CD4-positive, CD25-positive, alpha-beta regulatory T cell (primary cell): ENCODE measurements around the gene MPI. TPM values are rescaled to one million over a fixed set of nuclear protein-coding genes. Genes with fewer than 3 reads are reported as not detected.

Experiments
- ATAC-seq, 2 donors: fragments of 150-1000 bp; cut with Tn5 transposase; one replicate each; pipeline ENCODE4 v1.10.0; 2021; ENCODE audit warnings: low read depth in 2 of 2, moderate number of reproducible peaks in 2 of 2, moderate library complexity in 1 of 2
- DNase-seq, 3 donors: peaks; one replicate each; pipeline versions ENCODE4 v3.0.0 to v3.0.0-alpha.2; 2012 to 2022; ENCODE audit warnings: mixed read lengths in 1 of 3
- H3K27ac ChIP-seq: one replicate; pipeline ENCODE4 v1.7.0; 2013; ENCODE audit warnings: mild to moderate bottlenecking, low read length; ENCODE audit not compliant: insufficient read depth, poor library complexity, severe bottlenecking
- H3K27me3 ChIP-seq: one replicate; pipeline ENCODE4 v1.7.0; 2013; ENCODE audit warnings: low read length; ENCODE audit not compliant: control insufficient read depth, insufficient read depth
- H3K36me3 ChIP-seq: one replicate; pipeline ENCODE4 v1.7.0; 2013; ENCODE audit warnings: mild to moderate bottlenecking, low read length, moderate library complexity; ENCODE audit not compliant: control insufficient read depth, insufficient read depth
- H3K4me1 ChIP-seq: 2 replicates; pipeline ENCODE4 v1.7.0; 2013; ENCODE audit warnings: mild to moderate bottlenecking, low read length; ENCODE audit not compliant: insufficient read depth, control insufficient read depth, poor library complexity, severe bottlenecking
- H3K4me3 ChIP-seq: one replicate; pipeline ENCODE4 v1.7.0; 2013; ENCODE audit warnings: low read depth, mild to moderate bottlenecking, low read length, moderate library complexity
- H3K9me3 ChIP-seq, 2 experiments: 1 replicate in 1 of 2; 2 replicates in 1 of 2; pipeline ENCODE4 v1.7.0; 2013; ENCODE audit warnings: low read length in 2 of 2, mild to moderate bottlenecking in 1 of 2, moderate library complexity in 1 of 2; ENCODE audit not compliant: control insufficient read depth in 2 of 2
- H3K27ac Mint-ChIP-seq, 3 donors: one replicate each; pipeline ENCODE4 v1.8.0; 2020 to 2022; ENCODE audit warnings: mild to moderate bottlenecking in 3 of 3, mixed read lengths in 3 of 3, moderate library complexity in 2 of 3
- H3K27me3 Mint-ChIP-seq: one replicate; pipeline ENCODE4 v1.8.0; 2022; ENCODE audit warnings: mild to moderate bottlenecking, mixed read lengths
- H3K36me3 Mint-ChIP-seq: one replicate; pipeline ENCODE4 v1.8.0; 2020; ENCODE audit warnings: mixed read lengths
- H3K4me1 Mint-ChIP-seq, 4 donors: one replicate each; pipeline ENCODE4 v1.8.0; 2020 to 2022; ENCODE audit warnings: mixed read lengths in 4 of 4, mild to moderate bottlenecking in 1 of 4
- H3K4me3 Mint-ChIP-seq, 4 donors: one replicate each; pipeline ENCODE4 v1.8.0; 2020 to 2022; ENCODE audit warnings: mild to moderate bottlenecking in 4 of 4, mixed read lengths in 4 of 4, moderate library complexity in 3 of 4
- H3K9me3 Mint-ChIP-seq, 7 donors: one replicate each; pipeline ENCODE4 v1.8.0; 2020 to 2022; ENCODE audit warnings: mixed read lengths in 7 of 7, mild to moderate bottlenecking in 3 of 7, moderate library complexity in 2 of 7
- polyA plus RNA-seq, 4 donors: library from polyadenylated mRNA; unstranded; fragments of 300-500 nt; fragmentation: Illumina TruSeq; gene quantifications; one replicate each; pipeline ENCODE4 v1.2.3, GENCODE V29; 2021
- total RNA-seq: library from RNA; stranded (reverse); gene quantifications from one replicate; pipeline ENCODE4 v1.2.3, GENCODE V29; 2022

The MPI gene
- total and polyA plus RNA-seq, 5 donors from 2014 or later: 49.6 to 108 (median 94.3) TPM

DNA sequence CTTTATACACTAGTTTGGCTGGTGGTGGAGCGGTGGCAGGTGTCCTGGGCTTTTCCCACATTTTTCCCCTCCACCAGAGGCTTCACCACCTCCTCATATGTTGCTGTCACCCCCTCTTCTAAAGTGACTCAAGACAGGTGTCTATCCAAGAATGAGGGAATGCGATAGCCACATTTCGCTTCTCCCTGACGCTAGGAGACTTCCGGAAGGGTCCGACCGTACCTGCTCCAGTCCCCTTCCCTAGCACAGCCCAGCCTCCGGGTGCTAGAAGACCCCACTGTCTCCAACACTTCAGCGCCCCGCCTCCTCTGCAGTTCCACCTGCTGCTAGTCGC, 17.2 kb upstream of the MPI start:
- Mint-ChIP-seq H3K9me3 (no peaks in the 10 kb centered on the region), H3K4me1 (peaks cover 11 to 62% (median 42%) of the 10 kb centered on the region in 4 donors), H3K36me3 (peaks cover 13% of the 10 kb centered on the region), H3K27me3 (no peaks in the 10 kb centered on the region), H3K4me3 (peak overlapping the region; percentile 97 to 100 (median 98)), H3K27ac (peak overlapping the region; percentile 96 to 99 (median 96))
- no peaks in the 10 kb centered on the region for H3K9me3 ChIP-seq
- H3K36me3 ChIP-seq: peaks cover 9% of the 10 kb centered on the region
- H3K4me3 ChIP-seq: peak overlapping the region; percentile 94
- DNase-seq: no peak
- ATAC-seq: no peak
- peaks cover 55% of the 10 kb centered on the region for H3K4me1 ChIP-seq
- no peaks in the 10 kb centered on the region for H3K27me3 ChIP-seq
- peak overlapping the region; percentile 93 for H3K27ac ChIP-seq

DNA sequence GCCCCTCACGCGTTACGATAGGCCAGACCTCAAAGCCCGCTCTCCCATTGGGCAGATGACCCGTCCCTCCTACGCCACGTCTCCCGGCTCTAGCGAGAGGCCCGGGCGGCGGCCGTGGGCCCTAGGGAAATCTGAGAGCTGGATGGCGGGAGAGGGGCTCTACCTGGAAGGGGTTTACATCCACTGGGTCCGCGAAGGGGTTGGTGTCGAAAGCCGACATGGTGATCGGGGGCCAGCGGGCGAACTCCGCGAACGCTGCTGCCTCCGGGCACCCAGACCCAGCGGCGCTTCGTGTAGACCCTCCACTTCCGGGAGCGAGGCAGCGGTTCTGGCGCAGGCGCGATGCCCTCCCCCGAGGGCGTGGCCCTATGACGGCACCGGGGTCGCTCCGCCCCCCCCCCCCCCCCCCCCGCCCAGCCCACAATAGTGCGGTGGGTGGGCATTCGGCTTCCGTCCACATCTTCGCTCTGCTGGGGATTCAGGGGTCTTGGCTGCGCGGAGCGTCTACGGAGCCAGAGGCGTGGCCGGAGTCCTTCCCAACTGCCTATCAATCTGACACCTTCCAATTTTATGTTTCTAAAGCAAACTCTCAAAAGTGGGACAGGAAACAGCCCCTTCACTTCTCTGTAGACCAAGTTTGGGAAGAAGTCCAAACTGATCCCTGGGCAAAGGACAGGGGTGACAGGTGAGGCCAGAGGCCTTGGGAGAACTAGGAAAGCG, 16.6 kb upstream of the MPI start, which contains the start of gene SCAMP2:
TSS of gene SCAMP2 (minus strand) at position 330 of the 720 bp plus-strand sequence. CDS start at position 220, 110 bp downstream.
- Mint-ChIP-seq H3K4me1 (peaks cover 6 to 57% (median 37%) of the 10 kb centered on the region in 4 donors), H3K36me3 (peaks cover 8% of the 10 kb centered on the region), H3K4me3 (peak within 1 kb of the TSS; percentile 97 to 100 (median 98)), H3K9me3 (peaks cover 0 to under 1% (median 0%) of the 10 kb centered on the region in 7 donors), H3K27ac (peak within 1 kb of the TSS; percentile 96 to 99 (median 96)), H3K27me3 (no peaks in the 10 kb centered on the region)
- Histone ChIP-seq H3K27ac (peak within 1 kb of the TSS; percentile 93), H3K27me3 (no peaks in the 10 kb centered on the region), H3K9me3 (no peaks in the 10 kb centered on the region), H3K36me3 (peaks cover 4% of the 10 kb centered on the region), H3K4me1 (peaks cover 50% of the 10 kb centered on the region), H3K4me3 (peak within 1 kb of the TSS; percentile 94)
- peak; percentile 93 to 96 for ATAC-seq
- peak; percentile 87 to 96 (median 94) for DNase-seq

DNA sequence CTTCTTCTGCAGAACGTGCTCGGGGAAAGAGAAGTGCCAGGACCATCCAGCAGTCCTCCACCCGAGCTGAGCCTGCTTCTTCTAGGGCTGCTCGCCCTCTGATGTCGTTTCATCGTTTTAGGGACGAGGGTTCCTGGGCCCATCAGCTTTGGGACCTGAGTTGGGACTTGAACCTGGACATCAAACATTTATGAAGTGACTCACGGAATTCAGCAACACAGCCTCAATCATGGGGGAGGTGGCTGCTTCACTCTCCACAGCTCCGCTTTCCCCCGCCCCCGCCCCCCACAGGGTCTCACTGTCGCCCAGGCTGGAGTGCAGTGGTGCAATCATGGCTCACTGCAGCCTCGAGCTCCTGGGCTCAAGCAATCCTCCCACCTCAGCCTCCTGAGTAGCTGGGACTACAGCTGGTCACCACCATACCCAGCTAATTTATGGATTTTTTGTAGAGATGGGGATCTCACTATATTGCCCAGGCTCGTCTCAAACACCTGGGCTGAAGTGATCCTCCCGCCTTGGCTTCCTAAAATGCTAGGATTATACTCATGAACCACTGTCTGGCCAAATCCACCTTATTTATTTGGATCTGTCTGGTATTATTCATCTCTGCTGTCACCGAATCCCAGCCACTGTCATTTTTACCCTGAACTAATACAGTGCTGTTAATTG, 16.0 kb upstream of the MPI start:
- Mint-ChIP-seq H3K27me3 (no peaks in the 10 kb centered on the region), H3K4me3 (peak overlapping the region; percentile 97 to 100 (median 98)), H3K27ac (peak overlapping the region; percentile 96 to 99 (median 96)), H3K9me3 (peaks cover 0 to 2% (median 0%) of the 10 kb centered on the region in 7 donors), H3K4me1 (peaks cover 6 to 50% (median 31%) of the 10 kb centered on the region in 4 donors), H3K36me3 (peaks cover 6% of the 10 kb centered on the region)
- Histone ChIP-seq H3K27ac (peak overlapping the region; percentile 93), H3K4me1 (peaks cover 43% of the 10 kb centered on the region), H3K27me3 (no peaks in the 10 kb centered on the region), H3K9me3 (no peaks in the 10 kb centered on the region), H3K36me3 (no peaks in the 10 kb centered on the region), H3K4me3 (peak overlapping the region; percentile 71)
- DNase-seq (no peak), ATAC-seq (no peak)

- Mint-ChIP-seq H3K27me3 (no peaks in the 10 kb centered on the region), H3K9me3 (peaks cover 0 to 2% (median 0%) of the 10 kb centered on the region in 7 donors), H3K4me3 (no peak overlapping the region), H3K36me3 (no peaks in the 10 kb centered on the region), H3K27ac (peak overlapping the region in 1 of 3 donors; percentile 60), H3K4me1 (peaks cover 0 to 15% (median 5%) of the 10 kb centered on the region in 4 donors)
- H3K9me3 ChIP-seq: no peaks in the 10 kb centered on the region
- peaks cover 9% of the 10 kb centered on the region for H3K4me1 ChIP-seq
- H3K27me3 ChIP-seq: no peaks in the 10 kb centered on the region
- H3K36me3 ChIP-seq: no peaks in the 10 kb centered on the region
- DNase-seq (no peak), ATAC-seq (no peak)
- H3K27ac ChIP-seq: no peak overlapping the region
- H3K4me3 ChIP-seq: no peak overlapping the region
Measured at GRCh38 chr15:74878273-74878672, 11.6 kb upstream of the MPI start.

DNA sequence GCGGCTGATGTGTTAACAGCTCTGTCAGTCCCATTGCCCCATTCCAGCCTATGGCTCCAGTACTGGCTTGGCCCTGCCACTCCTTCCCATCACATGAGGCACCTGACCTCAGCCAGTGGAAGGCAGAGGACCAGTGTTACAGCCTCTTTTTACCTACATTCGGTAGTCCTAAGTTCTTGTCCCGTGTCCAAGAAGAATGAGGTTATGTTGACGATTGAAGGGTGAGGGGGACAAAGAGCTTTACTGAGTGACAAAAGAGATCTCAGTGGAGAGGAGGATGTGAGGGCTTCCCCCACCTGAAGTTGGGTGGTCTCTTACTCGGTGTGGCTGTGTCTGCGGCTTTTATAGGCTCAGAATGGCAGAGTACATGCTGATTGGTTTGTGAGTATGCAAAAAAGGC, 7.3 kb upstream of the MPI start:
- DNase-seq: no peak
- Histone ChIP-seq H3K27ac (no peak overlapping the region), H3K9me3 (no peaks in the 10 kb centered on the region), H3K27me3 (no peaks in the 10 kb centered on the region), H3K4me3 (no peak overlapping the region), H3K4me1 (peaks cover 22% of the 10 kb centered on the region), H3K36me3 (no peaks in the 10 kb centered on the region)
- no peak overlapping the region for H3K4me3 Mint-ChIP-seq
- H3K9me3 Mint-ChIP-seq: peaks cover 0 to 2% (median 0%) of the 10 kb centered on the region in 7 donors
- H3K27ac Mint-ChIP-seq: peak overlapping the region in 1 of 3 donors; percentile 69
- H3K4me1 Mint-ChIP-seq: peaks cover 0 to 24% (median 12%) of the 10 kb centered on the region in 4 donors
- ATAC-seq: no peak
- H3K36me3 Mint-ChIP-seq: no peaks in the 10 kb centered on the region
- H3K27me3 Mint-ChIP-seq: no peaks in the 10 kb centered on the region

DNA sequence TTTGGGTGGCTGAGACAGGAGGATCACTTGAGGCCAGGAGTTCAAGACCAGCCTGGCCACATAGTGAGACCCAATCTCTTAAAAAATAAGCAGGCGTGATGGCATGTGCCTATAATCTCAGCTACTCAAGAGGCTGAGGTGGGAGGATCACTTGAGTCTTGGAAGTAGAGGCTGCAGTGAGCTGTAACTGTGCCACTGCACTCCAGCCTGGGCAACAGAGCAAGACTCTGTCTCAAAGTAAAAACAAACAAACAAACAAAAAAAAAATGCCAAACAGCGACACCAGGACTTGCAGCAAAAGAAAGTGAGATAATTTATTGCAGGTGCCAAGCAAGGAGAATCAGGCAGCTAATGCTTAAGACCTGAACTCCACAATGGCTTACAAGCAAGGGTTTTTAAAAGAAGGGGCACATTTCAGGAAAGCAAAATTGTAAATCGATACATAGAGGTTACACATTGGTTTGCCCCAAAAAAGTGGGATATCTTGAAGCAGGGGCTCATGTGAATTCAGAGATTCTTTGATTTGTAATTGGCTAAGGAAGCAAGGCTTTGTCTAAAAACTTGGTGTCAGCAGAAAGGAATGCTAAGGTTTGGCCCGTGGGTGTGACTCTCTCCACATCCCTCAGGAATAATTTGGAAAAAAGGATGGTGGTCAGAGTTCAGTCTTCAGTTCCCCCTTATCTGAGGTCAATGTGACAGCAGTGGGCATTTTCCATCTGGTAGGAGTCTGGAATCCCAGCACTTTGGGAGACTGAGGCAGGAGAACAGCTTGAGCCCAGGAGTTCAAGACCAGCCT, 5.2 kb upstream of the MPI start:
- Mint-ChIP-seq H3K4me1 (peaks cover 3 to 36% (median 19%) of the 10 kb centered on the region in 4 donors), H3K27me3 (peaks cover 2% of the 10 kb centered on the region), H3K27ac (peak overlapping the region; percentile 14 to 81 (median 73)), H3K9me3 (no peaks in the 10 kb centered on the region), H3K36me3 (no peaks in the 10 kb centered on the region), H3K4me3 (peak overlapping the region in 3 of 4 donors; percentile 29 to 74 (median 64))
- Histone ChIP-seq H3K4me1 (peaks cover 32% of the 10 kb centered on the region), H3K4me3 (peak overlapping the region; percentile 64), H3K27ac (peak overlapping the region; percentile 9), H3K27me3 (no peaks in the 10 kb centered on the region), H3K36me3 (no peaks in the 10 kb centered on the region), H3K9me3 (no peaks in the 10 kb centered on the region)
- no peak for ATAC-seq
- no peak for DNase-seq

DNA sequence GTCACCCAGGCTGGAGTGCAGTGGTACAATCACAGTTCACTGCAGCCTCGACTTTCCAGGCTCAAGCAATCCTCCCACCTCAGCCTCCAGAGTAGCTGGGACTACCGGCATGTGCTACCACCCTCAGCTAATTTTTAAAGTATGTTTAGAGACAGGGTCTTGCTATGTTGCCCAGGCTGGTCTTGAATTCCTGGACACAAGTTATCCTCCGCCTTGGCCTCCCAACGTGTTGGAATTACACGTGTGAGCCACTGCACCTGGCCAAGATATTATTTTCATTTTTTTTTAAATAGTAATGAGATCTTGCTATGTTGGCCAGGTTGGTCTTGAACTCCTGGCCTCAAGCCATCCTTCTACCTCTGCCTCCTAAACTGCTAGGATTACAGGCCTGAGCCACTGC, 4.4 kb upstream of the MPI start:
- H3K27me3 ChIP-seq: no peaks in the 10 kb centered on the region
- no peaks in the 10 kb centered on the region for H3K36me3 ChIP-seq
- peaks cover 7 to 44% (median 25%) of the 10 kb centered on the region in 4 donors for H3K4me1 Mint-ChIP-seq
- no peak overlapping the region for H3K27ac Mint-ChIP-seq
- ATAC-seq (no peak), DNase-seq (no peak)
- H3K27me3 Mint-ChIP-seq: peaks cover 4% of the 10 kb centered on the region
- H3K27ac ChIP-seq: no peak overlapping the region
- no peaks in the 10 kb centered on the region for H3K36me3 Mint-ChIP-seq
- no peaks in the 10 kb centered on the region for H3K9me3 ChIP-seq
- H3K9me3 Mint-ChIP-seq: no peaks in the 10 kb centered on the region
- H3K4me1 ChIP-seq: peaks cover 39% of the 10 kb centered on the region
- H3K4me3 ChIP-seq: no peak overlapping the region
- no peak overlapping the region for H3K4me3 Mint-ChIP-seq
